ENCODE measurements around the gene KAZN. TPM values are rescaled to one million over a fixed set of nuclear protein-coding genes. Genes with fewer than 3 reads are reported as not detected.

KAZN gene
- polyA plus RNA-seq, 1 donor (not counting 4 experiments of a cell fraction or from before 2014, with no cell fraction given): 5.9 TPM

DNA sequence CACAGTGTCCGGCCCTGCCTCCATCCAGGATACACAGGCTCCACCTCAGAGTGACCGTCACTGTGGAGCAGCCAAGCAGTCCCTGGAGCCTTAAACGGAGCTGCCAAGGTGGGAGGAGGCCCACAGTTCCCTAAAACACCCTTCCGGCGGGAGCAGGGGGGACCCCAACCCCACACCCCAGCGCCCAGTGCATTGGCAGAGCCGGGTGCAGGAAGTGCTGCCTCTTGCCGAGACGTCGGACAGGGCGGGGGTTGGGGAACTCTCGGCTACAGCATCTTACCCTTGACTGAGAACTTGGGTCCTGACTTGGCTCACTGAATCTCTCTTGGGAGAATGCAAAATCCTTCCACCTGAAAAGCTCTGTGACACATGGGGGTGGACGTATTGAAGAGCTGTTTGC, 516.4 kb downstream of the KAZN start:
- Histone ChIP-seq H3K27ac (ENCODE audit: control insufficient read depth, insufficient read depth, low read length) (no peak overlapping the region), H2AFZ (ENCODE audit: control insufficient read depth, low read length) (no peak overlapping the region), H3K9me3 (ENCODE audit: control insufficient read depth, low read depth, low read length) (no peaks in the 10 kb centered on the region), H3K4me2 (ENCODE audit: control insufficient read depth, extremely low read depth, insufficient read depth, low read depth, low read length) (no peak overlapping the region), H3K27me3 (ENCODE audit: control insufficient read depth, extremely low read depth, insufficient read depth, low read length) (peaks cover 3% of the 10 kb centered on the region), H3K36me3 (ENCODE audit: control insufficient read depth in 2 of 2, extremely low read depth in 1 of 2, insufficient read depth in 2 of 2, low read length in 2 of 2) (no peaks in the 10 kb centered on the region), H3K79me2 (ENCODE audit: control insufficient read depth, insufficient read depth, low read length) (no peaks in the 10 kb centered on the region), H3K9me1 (ENCODE audit: control insufficient read depth, extremely low read depth, insufficient read depth, low read length) (no peaks in the 10 kb centered on the region), H3K4me1 (ENCODE audit: control insufficient read depth, extremely low read depth, insufficient read depth, low read length) (no peaks in the 10 kb centered on the region), H3K4me3 (ENCODE audit: control insufficient read depth in 2 of 3, extremely low read depth in 1 of 3, insufficient read depth in 2 of 3, low read depth in 1 of 3, low read length in 3 of 3) (no peak overlapping the region), H3K9ac (ENCODE audit: control insufficient read depth, extremely low read depth, insufficient read depth, low read length) (no peak overlapping the region), H4K20me1 (ENCODE audit: control insufficient read depth, extremely low read depth, insufficient read depth, low read length) (no peaks in the 10 kb centered on the region)
- no peak for TF ChIP-seq EZH2 (IDR thresholded peaks at IDR 0.05; ENCODE audit: low read length)
- TF ChIP-seq, protein P1, sequence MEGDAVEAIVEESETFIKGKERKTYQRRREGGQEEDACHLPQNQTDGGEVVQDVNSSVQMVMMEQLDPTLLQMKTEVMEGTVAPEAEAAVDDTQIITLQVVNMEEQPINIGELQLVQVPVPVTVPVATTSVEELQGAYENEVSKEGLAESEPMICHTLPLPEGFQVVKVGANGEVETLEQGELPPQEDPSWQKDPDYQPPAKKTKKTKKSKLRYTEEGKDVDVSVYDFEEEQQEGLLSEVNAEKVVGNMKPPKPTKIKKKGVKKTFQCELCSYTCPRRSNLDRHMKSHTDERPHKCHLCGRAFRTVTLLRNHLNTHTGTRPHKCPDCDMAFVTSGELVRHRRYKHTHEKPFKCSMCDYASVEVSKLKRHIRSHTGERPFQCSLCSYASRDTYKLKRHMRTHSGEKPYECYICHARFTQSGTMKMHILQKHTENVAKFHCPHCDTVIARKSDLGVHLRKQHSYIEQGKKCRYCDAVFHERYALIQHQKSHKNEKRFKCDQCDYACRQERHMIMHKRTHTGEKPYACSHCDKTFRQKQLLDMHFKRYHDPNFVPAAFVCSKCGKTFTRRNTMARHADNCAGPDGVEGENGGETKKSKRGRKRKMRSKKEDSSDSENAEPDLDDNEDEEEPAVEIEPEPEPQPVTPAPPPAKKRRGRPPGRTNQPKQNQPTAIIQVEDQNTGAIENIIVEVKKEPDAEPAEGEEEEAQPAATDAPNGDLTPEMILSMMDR (optimal IDR thresholded peaks at IDR 0.05 in 1 of 3, IDR thresholded peaks at IDR 0.05 in 1 of 3, conservative IDR thresholded peaks at IDR 0.05 in 1 of 3; ENCODE audit: extremely low read depth in 1 of 3, insufficient read depth in 2 of 3, low read length in 3 of 3): no peak
- FAIRE-seq (no peak), DNase-seq (ENCODE audit: low read depth, low spot score) (no peak)
- dilution Hi-C loops (cut with MboI; ENCODE audit: extremely low pct_ligation_motif_present, low sequenced_read_pairs): no loop called here

DNA sequence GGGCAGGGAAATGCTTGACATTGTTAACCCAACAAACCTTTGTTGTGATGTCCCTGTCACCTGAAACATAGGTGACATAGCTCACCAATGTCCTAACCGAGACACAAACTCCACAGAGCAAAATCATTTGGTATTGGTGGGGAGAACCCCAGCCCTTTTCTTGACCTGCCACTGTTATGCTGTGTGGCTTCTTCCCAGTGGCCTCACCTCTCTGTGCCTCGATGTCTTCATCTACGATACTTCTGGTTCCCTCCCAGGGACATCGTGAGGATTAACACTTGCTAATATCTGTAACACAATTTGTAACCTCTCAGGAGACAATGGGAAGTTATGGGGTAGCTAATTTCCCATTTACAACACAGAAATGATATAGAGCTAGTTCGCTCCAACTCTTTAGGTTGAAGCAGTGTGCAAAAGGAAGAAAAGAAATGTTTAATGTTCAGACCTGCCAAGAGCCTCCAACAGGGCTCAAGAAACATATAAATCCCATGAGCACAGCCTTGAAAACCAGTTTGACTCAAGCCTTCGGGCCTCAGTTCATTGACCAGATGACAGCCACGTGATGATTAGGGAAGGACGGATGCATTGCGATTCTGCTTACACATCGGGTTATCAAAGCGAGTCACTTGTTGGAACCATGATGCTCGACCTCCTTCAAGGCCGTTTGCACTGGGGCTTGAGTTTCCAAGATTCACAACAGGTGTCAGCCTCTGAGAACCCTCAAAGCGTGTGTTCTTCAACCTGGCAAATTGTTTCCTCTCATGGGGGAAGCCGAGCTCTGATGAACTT, 517.3 kb downstream of the KAZN start:
- Histone ChIP-seq H3K9ac (ENCODE audit: control insufficient read depth, extremely low read depth, insufficient read depth, low read length) (no peak overlapping the region), H3K27ac (ENCODE audit: control insufficient read depth, insufficient read depth, low read length) (no peak overlapping the region), H3K4me1 (ENCODE audit: control insufficient read depth, extremely low read depth, insufficient read depth, low read length) (no peaks in the 10 kb centered on the region), H3K27me3 (ENCODE audit: control insufficient read depth, extremely low read depth, insufficient read depth, low read length) (peaks cover 3% of the 10 kb centered on the region), H3K4me2 (ENCODE audit: control insufficient read depth, extremely low read depth, insufficient read depth, low read depth, low read length) (no peak overlapping the region), H3K4me3 (ENCODE audit: control insufficient read depth in 2 of 3, extremely low read depth in 1 of 3, insufficient read depth in 2 of 3, low read depth in 1 of 3, low read length in 3 of 3) (no peak overlapping the region), H3K9me3 (ENCODE audit: control insufficient read depth, low read depth, low read length) (no peaks in the 10 kb centered on the region), H2AFZ (ENCODE audit: control insufficient read depth, low read length) (no peak overlapping the region), H4K20me1 (ENCODE audit: control insufficient read depth, extremely low read depth, insufficient read depth, low read length) (no peaks in the 10 kb centered on the region), H3K79me2 (ENCODE audit: control insufficient read depth, insufficient read depth, low read length) (no peaks in the 10 kb centered on the region), H3K36me3 (ENCODE audit: control insufficient read depth in 2 of 2, extremely low read depth in 1 of 2, insufficient read depth in 2 of 2, low read length in 2 of 2) (no peaks in the 10 kb centered on the region), H3K9me1 (ENCODE audit: control insufficient read depth, extremely low read depth, insufficient read depth, low read length) (no peaks in the 10 kb centered on the region)
- TF ChIP-seq EZH2 (IDR thresholded peaks at IDR 0.05; ENCODE audit: low read length): no peak
- TF ChIP-seq, protein P1 (optimal IDR thresholded peaks at IDR 0.05 in 1 of 3, IDR thresholded peaks at IDR 0.05 in 1 of 3, conservative IDR thresholded peaks at IDR 0.05 in 1 of 3; ENCODE audit: extremely low read depth in 1 of 3, insufficient read depth in 2 of 3, low read length in 3 of 3): no peak
- dilution Hi-C loops (cut with MboI; ENCODE audit: extremely low pct_ligation_motif_present, low sequenced_read_pairs): no loop called here
- no peak for DNase-seq (ENCODE audit: low read depth, low spot score)
- no peak for FAIRE-seq
